ENCODE results near the gene CENPN.

CENPN gene

GRCh38 chr16:81026429-81026828 is 19.4 kb downstream of the CENPN start:
- FAIRE-seq (no peak), DNase-seq (ENCODE audit: insufficient read length, low spot score) (no peak)
- TF ChIP-seq POLR2A (IDR thresholded peaks at IDR 0.05; ENCODE audit: low read depth, low read length) = no peak

- no peak for FAIRE-seq
- no peak for TF ChIP-seq POLR2A (IDR thresholded peaks at IDR 0.05; ENCODE audit: low read depth, low read length)
- no peak for DNase-seq (ENCODE audit: insufficient read length, low spot score)
Observed at GRCh38 chr16:81029930-81030604, 23.1 kb downstream of the CENPN start.

GRCh38 chr16:81035398-81035974 is 28.5 kb downstream of the CENPN start, which contains the start of gene ATMIN:
Gene ATMIN, plus strand, starts transcription at chr16:81035842. Its CDS starts 29 bp downstream, at chr16:81035871.
- TF ChIP-seq POLR2A (IDR thresholded peaks at IDR 0.05; ENCODE audit: low read depth, low read length) = peak; percentile 84; the same call in 1 of the 2 replicates
- DNase-seq (ENCODE audit: insufficient read length, low spot score) (peak; percentile 93), FAIRE-seq (no peak)

GRCh38 chr16:81035975-81036750 is 29.1 kb downstream of the CENPN start:
- TF ChIP-seq POLR2A (IDR thresholded peaks at IDR 0.05; ENCODE audit: low read depth, low read length) = no peak
- DNase-seq (ENCODE audit: insufficient read length, low spot score) = peak; percentile 39
- FAIRE-seq = no peak

- no peak for FAIRE-seq
- no peak for TF ChIP-seq POLR2A (IDR thresholded peaks at IDR 0.05; ENCODE audit: low read depth, low read length)
- no peak for DNase-seq (ENCODE audit: insufficient read length, low spot score)
Observed at GRCh38 chr16:81036751-81037350, 29.8 kb downstream of the CENPN start.

- FAIRE-seq = no peak
- no peak for DNase-seq (ENCODE audit: insufficient read length, low spot score)
- TF ChIP-seq POLR2A (IDR thresholded peaks at IDR 0.05; ENCODE audit: low read depth, low read length) = no peak
Observed at GRCh38 chr16:81040131-81040530, 33.1 kb downstream of the CENPN start.

- no peak for TF ChIP-seq POLR2A (IDR thresholded peaks at IDR 0.05; ENCODE audit: low read depth, low read length)
- DNase-seq (ENCODE audit: insufficient read length, low spot score) (no peak), FAIRE-seq (no peak)
Observed at GRCh38 chr16:81040842-81041241, 33.8 kb downstream of the CENPN start.

GRCh38 chr16:81041696-81042095 is 34.7 kb downstream of the CENPN start:
- no peak for TF ChIP-seq POLR2A (IDR thresholded peaks at IDR 0.05; ENCODE audit: low read depth, low read length)
- FAIRE-seq (no peak), DNase-seq (ENCODE audit: insufficient read length, low spot score) (no peak)

- FAIRE-seq = no peak
- no peak for TF ChIP-seq POLR2A (IDR thresholded peaks at IDR 0.05; ENCODE audit: low read depth, low read length)
- no peak for DNase-seq (ENCODE audit: insufficient read length, low spot score)
Observed at GRCh38 chr16:81042821-81043220, 35.8 kb downstream of the CENPN start.

- FAIRE-seq (no peak), DNase-seq (ENCODE audit: insufficient read length, low spot score) (no peak)
- TF ChIP-seq POLR2A (IDR thresholded peaks at IDR 0.05; ENCODE audit: low read depth, low read length) = no peak
Observed at GRCh38 chr16:81053761-81054160, 46.7 kb downstream of the CENPN start.

GRCh38 chr16:81060576-81061306 is 53.7 kb downstream of the CENPN start:
- TF ChIP-seq POLR2A (IDR thresholded peaks at IDR 0.05; ENCODE audit: low read depth, low read length) = no peak
- DNase-seq (ENCODE audit: insufficient read length, low spot score) (no peak), FAIRE-seq (no peak)

- FAIRE-seq (no peak), DNase-seq (ENCODE audit: insufficient read length, low spot score) (no peak)
- TF ChIP-seq POLR2A (IDR thresholded peaks at IDR 0.05; ENCODE audit: low read depth, low read length) = no peak
Observed at GRCh38 chr16:81061307-81061640, 54.3 kb downstream of the CENPN start.

GRCh38 chr16:81061871-81062608 is 55.0 kb downstream of the CENPN start:
- DNase-seq (ENCODE audit: insufficient read length, low spot score) (no peak), FAIRE-seq (no peak)
- no peak for TF ChIP-seq POLR2A (IDR thresholded peaks at IDR 0.05; ENCODE audit: low read depth, low read length)

Data from H54 (cell line).